Tibial nerve (tissue), 4 donors: ENCODE measurements around the gene CRB2.

ENCODE experiments used
- CTCF ChIP-seq, 5 experiments: fragments of 200-600 bp in 3 of 5; fragments of 450-650 bp in 2 of 5; sonication (generic) in 3 of 5; IDR thresholded peaks; one replicate each; pipeline ENCODE4 v1.5.1; 2016 to 2019; ENCODE audit warnings: antibody characterized with exemption in 5 of 5, mild to moderate bottlenecking in 3 of 5, moderate library complexity in 2 of 5
- EP300 ChIP-seq, 2 donors: sonication (generic); formaldehyde crosslinking; IDR thresholded peaks; one replicate each; pipeline ENCODE4 v1.6.1; 2017; ENCODE audit warnings: antibody characterized with exemption in 2 of 2, mild to moderate bottlenecking in 1 of 2

- TF ChIP-seq CTCF (IDR thresholded peaks at IDR 0.05): no peak
- no peak for TF ChIP-seq EP300 (IDR thresholded peaks at IDR 0.05)
Measured at GRCh38 chr9:123407217-123407851, 51.3 kb downstream of the CRB2 start.
